ENCODE measurements around the gene UCK1.
A peak's percentile ranks its signal among the peaks of the same experiment; 100 is the strongest.

The UCK1 gene

DNA sequence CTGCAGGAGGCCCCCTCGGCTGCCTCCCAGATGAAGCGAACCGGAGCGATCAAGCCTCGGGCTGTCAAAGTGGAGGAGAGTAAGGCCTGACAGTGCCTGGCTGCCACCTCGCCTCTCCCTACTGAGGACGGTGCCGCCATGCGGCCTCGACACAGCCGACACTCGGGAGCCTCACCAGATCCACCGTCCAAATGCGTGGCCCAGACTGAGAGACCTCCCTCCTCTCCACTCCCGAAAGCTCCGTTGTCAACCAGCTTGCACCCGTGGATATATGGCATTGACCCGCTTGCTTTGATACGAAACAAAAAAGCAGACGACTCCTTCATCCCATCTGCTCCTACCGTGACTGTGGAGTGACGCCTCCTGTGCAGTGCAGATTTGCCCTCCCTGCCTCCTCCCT lies 35.3 kb downstream of the UCK1 start:
- no peak for DNase-seq

DNA sequence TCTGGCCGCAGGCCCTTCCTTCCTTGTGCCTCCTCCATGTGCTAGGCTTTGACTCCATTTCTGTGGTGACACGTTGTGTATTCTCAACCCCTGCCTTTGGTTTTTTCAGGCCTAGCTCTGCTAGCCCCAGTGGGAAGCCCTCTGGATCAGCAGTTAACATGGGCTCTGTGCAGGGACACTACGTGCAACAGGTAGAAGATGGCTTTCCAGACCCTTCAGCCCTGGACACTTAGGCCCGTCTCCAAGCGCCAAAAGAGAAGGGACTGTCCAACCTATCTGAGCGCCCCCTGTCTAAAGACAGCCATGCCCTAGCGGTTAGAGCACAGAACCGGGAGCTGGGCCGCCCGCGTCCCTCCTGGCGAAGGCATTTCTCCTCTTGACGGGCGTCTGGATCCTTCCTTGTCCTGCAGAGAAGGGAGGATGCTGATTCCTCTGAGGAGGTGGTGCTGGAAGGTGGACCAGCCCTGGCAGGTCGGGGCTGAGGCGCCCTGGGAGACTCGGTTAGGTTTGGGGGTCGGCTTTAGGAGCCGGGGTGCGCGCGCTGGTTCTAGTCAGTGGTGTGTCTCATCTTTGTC lies 36.7 kb downstream of the UCK1 start:
- DNase-seq, result no peak

DNA sequence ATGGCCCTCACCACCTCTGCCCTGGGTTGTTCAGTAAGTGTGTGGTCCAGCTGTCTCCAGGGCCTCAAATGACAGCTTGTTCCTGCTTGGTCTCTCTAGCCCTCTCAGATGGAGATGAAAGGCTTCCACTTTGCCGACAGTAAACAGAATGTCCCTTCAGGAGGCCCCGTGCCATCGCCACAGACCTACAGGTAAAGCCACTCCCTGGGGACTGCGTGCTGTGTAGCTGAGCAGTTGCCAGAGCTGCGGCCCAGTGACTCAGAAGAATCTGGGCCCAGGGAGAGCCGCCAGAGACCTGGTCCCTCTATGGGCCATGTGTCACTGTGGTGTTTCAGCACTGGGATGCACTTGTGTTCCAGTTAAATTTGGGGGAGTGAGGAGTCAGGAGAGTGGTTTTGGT lies 39.0 kb downstream of the UCK1 start:
- DNase-seq, result no peak

DNA sequence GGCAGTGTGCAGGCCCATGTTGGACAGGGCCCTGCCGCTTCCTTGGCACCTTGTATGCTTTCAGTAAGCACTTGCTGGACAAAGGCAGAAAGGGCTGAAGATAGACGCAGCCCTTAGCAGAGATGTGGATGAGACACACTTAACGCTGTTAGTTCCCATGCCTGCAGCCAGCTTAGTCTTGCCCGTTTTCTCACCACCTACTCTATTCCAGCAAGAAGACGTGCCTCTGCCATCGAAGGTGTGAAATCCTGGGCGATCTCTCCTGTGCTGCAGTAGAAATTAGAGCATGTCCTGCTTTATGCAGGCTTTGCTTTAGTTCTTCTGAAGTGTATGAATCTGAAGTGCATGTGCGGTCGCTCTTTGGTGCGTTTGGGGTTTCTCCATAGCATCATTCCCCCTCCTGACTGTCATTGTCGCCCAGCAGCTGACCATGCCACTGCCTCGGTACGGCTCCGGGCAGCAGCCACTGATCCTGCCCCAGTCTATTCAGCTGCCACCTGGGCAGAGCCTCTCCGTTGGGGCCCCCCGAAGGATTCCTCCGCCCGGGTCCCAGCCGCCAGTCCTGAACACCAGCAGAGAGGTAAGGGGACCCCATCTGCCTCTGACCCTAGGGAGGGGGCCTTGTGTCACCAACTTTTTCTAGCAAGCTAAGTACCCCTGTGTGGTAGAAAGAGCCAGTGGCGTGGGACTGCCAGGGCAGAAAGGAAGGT lies 39.9 kb downstream of the UCK1 start:
- DNase-seq, result no peak

DNA sequence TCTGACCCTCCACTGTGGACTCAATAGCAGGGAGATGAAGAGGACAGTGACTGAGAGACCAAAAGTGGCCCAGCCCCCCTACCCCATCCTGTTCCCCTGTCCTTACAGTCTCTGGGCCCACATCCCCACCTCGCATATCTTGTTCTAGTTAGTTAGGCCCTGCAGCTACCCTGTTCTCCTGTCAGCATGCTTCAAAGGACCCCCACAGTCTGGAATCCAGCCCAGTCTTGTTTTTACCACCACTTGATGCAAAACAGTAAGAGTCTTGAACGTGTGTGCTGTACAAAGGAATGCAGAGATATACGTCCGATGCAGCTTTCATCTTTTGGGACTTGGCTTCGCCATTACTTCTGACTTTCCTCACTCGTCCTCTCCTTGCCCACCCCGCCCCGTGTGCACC lies 40.5 kb downstream of the UCK1 start:
- DNase-seq, result no peak

DNA sequence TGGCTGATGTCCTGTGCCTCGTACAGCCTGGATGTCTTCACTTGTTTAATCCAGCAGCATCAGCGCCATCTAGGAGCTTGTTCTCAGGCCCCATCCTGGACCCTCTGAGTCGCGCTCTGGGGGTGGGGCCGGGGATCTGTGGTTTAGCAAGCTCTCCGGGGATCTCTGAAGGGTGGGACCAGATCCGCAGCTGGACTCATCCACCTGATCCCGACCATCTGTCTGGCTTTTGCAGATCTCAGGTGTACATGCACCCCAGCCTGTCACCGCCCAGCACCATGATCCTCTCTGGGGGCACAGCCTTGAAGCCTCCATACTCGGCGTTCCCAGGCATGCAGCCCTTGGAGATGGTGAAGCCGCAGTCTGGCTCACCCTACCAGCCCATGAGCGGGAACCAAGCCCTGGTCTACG lies 43.4 kb downstream of the UCK1 start:
- DNase-seq, result no peak

DNA sequence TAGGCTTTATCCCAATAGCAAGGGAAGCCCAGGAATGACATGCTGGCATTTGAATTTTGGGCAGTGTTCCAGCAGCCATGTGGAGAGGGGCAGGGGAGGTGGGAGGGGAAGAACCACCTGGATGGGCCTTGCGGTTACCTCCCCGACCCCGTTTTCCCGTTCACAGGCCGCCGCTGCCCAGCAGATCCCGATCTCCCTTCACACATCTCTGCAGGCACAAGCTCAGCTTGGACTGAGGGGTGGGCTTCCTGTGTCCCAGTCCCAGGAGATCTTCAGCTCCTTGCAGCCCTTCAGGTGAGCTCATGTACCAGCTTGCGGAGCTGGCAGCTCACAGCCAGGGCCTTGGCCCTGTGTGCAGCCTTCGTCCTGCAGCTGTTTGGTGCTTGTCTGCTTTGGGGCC lies 44.1 kb downstream of the UCK1 start:
- no peak for DNase-seq

DNA sequence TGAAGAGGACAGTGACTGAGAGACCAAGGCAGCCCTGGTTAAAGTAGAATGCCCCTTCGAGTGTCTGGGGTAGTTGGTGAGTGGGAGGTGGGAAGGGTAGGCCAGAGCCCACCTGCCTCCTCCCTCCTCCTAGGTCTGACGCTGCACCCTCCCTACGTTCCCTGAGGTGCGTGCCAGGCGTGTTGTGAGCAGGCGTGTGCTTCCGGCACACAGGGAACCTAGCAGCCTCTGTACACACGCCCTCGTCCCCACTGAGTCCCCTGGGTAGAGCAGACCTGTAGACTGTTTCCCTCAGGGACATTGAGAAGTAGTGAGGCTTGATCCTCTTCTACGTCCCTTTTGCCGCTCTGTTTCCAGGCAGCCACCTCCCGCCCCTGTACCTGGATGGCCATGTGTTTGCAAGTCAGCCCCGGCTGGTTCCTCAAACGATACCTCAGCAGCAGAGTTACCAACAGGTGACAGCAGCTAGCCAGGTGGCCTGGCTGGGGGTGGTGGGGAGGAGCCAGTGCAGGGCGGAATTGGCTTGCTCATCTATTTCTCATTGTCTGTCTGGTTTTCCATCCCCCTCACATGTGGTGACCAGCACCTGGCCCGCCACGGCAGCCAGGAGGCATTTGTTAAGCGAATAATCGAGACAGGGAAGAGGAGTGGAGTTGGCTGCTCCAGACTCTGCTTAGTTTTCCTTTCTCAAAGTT lies 45.2 kb downstream of the UCK1 start:
- DNase-seq, result no peak

DNA sequence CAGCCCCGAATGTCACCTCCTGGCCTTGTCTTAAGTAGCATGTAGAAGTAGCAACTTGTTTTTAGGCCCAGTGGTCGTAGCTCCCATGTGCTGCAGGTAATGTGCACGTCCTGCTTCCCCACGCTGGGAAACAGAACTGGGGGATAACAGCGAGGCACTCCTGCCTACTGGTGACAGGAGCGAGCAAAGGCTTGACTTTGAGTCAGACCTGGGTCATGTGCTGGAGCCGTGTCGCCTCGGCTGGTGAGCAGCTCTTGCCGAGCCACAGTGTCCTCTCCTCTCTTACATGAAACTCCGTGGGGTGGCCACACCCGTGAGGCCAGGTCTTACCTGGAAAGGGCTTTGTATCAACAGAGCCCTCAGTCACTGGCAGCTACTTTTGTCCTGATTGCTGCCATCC lies 45.9 kb downstream of the UCK1 start:
- no peak for DNase-seq

DNA sequence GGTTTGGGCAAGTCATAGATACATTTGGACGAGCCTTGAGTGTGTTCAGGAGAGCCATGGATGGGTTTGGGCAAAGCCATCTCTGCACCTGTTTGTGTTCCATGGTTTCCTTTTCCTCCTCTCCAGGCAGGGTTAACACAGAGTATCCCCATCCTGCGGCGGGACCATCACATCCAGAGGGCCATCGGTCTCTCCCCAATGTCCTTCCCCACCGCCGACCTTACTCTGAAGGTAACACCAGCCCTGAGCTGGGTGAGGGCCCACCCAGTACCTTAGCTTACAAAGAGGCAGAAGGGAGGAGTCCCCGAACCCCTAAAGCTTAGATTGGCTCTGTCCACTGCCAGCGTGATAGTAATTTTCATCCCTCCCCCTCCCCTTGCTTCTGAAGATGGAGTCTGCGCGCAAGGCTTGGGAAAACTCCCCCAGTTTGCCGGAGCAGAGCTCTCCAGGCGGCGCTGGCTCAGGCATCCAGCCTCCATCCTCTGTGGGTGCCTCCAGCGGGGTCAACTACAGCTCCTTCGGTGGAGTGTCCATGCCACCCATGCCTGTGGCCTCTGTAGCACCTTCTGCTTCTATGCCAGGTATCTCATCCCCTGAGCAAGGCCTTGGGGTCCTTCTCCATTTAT lies 46.4 kb downstream of the UCK1 start:
- DNase-seq, result no peak

DNA sequence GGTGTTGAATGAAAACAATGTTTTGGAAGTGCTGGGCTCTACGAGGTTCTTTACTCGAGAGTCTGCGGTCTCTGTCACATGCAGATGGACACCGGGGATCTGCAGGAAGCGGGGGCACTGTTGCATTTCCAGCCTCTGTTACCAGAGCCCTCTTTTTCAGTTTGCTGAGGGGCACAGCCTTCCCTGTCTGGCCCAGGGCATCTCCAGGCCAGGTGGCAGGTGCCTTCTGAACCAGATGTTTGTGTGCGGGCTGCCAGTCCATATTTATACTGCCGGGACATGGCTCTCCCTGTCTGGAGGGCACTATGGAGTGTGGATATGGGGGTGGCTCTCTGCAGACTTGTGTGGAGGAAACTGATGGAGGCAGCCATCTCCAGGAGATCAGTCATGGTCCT lies 47.0 kb downstream of the UCK1 start:
- no peak for DNase-seq

DNA sequence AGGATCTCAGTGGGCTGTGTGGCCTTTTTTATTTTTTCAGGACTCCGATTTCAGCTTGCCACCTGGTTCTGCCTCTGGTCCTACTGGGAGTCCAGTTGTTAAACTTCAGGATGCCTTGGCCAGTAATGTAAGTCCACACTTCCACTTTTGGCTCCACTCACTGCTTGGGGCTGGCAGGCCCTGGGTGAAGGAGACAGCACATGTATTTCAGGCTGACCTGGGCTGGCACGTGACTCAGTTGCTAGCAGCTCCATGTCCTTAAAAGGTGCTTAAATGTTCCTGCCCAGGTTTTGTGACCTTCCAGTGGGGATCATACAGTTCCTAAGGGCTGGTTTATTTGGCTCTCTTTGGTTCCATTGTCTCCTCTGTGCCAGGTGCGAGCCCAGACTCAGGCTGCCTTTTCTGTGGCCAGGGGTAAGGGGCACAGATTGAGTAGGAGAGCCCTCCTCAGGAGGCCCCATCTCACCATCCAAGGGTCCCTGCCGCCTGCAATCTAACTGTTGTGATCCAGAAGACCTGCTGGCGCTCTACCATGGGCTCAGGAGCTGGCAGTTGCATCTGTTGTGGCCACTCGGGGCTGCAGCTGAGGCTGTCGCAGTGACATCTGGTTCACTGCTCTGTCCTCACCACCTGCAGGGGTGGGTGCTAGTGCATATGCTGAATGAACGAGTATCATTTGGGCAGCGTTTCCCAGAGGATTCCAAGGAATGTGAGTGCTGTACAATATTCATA lies 47.6 kb downstream of the UCK1 start:
- no peak for DNase-seq

DNA sequence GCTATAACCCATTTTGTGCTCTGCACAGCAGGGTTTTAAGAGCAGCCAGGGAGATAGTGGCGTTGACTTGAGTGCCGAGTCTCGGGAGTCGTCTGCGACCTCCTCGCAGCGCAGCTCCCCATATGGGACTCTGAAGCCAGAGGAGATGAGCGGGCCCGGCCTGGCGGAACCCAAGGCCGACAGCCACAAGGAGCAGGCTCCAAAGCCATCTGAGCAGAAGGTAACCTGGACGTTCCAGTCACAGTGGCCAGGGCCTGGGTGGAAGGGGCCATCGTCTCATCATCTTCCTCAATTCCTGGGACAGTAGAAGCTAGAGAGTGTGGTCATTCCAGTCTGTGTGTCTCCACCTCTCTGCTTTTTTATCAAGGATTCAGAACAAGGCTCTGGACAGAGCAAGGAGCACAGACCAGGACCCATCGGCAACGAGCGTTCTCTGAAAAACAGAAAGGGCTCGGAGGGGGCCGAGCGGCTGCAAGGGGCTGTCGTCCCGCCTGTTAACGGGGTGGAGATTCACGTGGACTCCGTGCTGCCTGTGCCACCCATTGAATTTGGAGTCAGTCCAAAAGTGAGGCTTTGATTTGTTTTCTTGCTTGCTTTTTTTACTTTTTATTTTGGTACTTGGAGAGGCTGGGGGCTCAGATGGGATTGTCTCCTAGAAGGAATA lies 48.6 kb downstream of the UCK1 start:
- DNase-seq, result no peak

DNA sequence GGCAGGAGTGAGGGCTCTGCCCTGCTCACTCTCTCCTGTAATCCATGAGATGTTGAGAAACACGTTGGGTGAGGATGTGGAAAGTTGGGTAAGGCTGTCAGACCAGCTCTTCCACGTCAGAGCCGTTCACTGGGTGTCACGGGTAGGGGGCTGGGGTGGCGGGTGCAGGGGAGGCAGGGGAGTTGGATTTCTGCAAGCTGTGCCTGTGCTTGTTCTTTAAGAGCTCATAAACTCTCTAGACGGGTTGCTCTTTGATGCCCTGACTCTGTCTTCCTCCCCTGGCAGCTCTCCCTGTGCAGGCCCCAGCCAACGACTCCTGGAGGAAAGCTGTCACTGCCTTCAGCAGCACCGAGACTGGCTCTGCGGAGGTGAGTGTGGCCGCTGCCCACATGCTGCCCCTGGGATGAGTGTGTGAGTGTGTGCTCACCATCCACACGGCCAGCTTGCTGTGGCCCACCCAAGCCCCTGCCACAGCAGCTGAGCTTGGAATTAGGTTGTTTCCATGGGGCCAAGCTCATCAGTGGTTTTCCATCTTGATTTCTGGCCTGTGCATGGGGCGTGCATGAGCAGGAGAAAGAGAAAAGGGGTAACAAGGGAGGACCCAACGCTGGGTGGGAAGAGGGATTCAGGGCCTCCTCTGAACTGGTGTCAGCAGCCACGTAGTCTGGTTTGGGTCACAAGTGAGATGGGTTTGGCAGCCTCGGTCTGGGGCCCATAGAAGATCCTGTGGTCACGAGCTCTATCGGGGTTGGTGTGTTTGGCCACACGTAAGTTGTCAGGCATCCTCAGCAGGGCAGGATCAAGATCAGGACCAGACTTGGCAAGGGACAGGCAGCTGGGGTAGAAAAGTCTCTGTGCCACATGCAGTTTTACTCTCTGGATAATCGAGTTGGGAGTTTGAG lies 49.4 kb downstream of the UCK1 start:
- no peak for DNase-seq

DNA sequence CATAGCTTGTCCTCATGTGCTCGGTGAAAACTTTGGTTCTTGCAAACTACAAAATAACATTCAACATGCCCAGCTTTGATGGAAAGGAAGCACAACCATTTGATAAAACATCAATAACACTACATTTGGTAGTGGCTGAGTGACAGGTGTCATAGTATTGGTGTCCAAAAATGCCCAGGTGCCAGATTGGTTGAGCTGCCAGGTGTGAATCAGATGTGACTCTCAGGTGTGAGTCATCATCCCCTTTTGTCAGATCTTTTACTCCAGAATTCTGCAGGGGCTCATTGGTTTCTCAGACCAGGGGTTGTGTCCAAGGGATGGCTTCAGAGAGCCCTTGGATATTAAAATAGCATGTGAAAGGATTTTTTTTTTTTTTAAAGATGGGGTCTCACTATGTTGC lies 50.8 kb downstream of the UCK1 start:
- no peak for DNase-seq

DNA sequence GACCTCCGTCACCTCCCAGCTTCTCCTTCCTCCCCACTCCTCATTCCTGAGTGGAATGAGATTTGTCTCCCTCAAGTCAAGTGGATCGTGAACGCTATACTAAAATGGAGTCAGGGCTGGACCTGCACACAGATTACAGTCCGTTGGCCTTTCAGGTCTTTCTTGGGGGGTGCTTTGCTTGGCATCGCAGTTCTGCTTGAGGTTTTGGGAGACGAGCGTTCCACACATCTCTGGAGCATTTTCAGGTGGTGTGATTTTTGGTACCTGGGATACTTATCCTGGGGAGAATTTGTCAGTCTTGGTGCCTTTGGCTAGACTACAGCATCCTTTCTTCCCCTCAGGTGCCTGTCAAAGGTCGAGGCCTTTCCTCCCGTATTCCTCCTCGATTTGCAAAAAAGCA lies 52.2 kb downstream of the UCK1 start:
- no peak for DNase-seq

DNA sequence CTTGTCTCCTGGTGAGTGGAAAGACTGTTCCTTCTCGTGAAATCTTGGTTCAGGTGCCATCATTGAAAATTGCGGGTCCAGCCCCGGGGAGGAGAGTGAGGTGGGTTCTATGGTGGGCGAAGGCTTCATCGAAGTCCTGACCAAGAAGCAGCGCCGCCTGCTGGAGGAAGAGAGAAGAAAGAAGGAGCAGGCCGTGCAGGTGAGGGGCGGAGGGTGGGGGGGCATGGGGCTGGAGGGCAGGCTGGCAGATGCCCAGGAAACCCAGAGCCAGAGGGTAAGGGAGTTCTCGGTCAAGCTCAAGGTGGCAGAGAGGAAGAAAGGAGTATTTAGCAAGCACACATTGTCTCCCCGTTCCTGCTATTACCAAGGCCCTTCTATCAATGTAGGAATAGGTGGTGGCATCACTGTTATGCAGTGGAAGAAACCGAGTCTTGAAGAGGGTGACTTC lies 52.6 kb downstream of the UCK1 start:
- DNase-seq, result peak in 1 of 2 donors; percentile 20

DNA sequence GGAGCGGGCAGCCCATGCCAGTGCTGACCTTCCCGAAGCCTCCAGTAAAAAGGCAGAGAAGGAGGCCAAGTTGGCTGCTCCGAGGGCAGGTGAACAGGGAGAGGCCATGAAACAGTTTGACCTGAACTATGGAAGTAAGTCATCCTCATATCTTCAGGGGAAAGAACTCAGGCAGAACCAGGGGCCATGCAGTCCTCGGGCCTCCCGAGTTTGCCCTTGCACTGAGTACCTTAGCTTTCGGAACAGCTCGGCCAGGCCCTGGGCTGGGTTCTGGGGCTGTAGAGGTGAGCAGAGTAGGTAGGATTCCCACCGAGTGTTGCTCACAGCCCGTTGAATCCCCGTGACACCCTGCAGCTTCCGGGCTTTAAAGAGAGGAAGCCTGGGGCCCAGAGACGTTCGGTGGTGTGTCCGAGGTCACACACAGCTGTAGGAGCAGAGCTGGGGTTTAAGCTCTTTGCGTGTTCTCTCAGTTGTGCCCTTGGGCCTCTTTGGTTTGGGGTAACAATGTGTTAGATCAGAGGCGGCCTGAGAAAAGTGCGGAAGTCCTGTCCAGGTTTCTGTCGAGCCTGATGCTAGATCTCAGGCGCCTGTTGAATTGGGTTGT lies 53.1 kb downstream of the UCK1 start:
- no peak for DNase-seq

DNA sequence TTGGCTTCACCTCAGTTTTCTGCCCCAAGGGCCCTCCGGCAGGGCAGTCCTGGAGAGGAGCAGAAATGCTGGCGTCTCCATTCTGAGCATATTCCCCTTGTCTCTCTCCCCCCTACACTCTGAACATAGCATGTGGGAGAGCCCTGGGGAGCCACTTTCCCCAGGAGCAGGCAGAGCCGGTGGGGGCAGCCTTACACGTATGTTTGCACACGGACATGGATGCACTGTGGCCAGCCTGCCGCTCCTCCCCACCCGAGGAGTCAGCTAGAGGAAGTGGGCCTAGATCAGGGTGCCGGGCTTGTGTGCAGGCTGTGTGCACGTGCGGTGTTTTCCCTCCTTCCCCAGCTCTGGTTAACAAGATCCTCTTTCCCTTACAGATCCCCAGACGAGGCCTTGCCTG lies 53.7 kb downstream of the UCK1 start:
- DNase-seq, result no peak

DNA sequence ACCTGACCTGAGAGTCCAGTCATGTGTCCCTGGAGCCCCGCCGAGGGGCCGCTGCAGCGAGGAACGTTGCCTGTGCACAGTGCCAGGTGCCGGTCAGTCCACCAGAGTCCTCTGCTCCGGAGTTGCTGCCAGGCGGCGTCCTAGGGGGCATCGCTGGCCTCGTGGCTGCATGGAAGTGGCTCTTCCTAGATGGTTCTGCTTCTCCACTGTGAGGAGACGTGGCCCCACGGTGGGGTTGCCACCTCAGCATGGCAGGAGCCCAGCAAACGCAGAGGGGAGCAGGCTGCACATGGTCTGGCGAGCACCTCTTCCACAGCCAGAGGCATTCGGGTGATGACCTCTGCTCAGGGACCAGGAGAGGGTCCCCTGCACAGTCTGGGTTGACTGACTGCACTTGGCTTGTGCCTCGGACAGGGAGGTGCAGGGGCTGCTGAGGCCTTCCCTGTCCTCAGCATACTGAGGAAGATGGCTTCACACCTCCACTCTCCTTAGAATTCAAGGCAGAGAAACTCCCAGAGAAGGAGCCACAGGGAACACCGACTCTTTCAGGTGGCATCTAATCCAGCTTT lies 54.2 kb downstream of the UCK1 start:
- DNase-seq, result no peak

All from inflammatory macrophage treated with lipopolysaccharide for 1 hour (primary cell).